Measurements from ENCODE around the gene EFR3B. TPM values are rescaled to one million over a fixed set of nuclear protein-coding genes. Genes with fewer than 3 reads are reported as not detected.

Gene EFR3B
- total RNA-seq, 2 donors from 2014 or later: 11.0 to 11.8 TPM

- Mint-ChIP-seq H3K27me3 (ENCODE audit: insufficient read depth) (no peaks in the 10 kb centered on the region), H3K9me3 (no peaks in the 10 kb centered on the region), H3K4me1 (peaks cover 12% of the 10 kb centered on the region), H3K36me3 (ENCODE audit: low read depth) (no peaks in the 10 kb centered on the region), H3K4me3 (no peak overlapping the region), H3K27ac (no peak overlapping the region)
- no peaks in the 10 kb centered on the region for H3K4me1 ChIP-seq (ENCODE audit: control insufficient read depth, insufficient read depth, low read length)
- H3K9me3 ChIP-seq (ENCODE audit: control insufficient read depth, low read length): no peaks in the 10 kb centered on the region
- H3K27ac ChIP-seq (ENCODE audit: low read depth, low read length): no peak overlapping the region
- DNase-seq: no peak
- WGBS, 2 experiments (ENCODE audit: insufficient coverage in 1 of 2, insufficient read length in 1 of 2): 80 to 97% methylated on average over 1 to 4 of the region's 5 CpGs
- no peak overlapping the region for H3K9ac ChIP-seq (ENCODE audit: extremely low read depth, low read length, poor library complexity, severe bottlenecking)
- no peaks in the 10 kb centered on the region for H3K27me3 ChIP-seq (ENCODE audit: control insufficient read depth, insufficient read depth, low read length, poor library complexity, severe bottlenecking)
- H3K4me3 ChIP-seq (ENCODE audit: low read length): no peak overlapping the region
- TF ChIP-seq, protein P1, sequence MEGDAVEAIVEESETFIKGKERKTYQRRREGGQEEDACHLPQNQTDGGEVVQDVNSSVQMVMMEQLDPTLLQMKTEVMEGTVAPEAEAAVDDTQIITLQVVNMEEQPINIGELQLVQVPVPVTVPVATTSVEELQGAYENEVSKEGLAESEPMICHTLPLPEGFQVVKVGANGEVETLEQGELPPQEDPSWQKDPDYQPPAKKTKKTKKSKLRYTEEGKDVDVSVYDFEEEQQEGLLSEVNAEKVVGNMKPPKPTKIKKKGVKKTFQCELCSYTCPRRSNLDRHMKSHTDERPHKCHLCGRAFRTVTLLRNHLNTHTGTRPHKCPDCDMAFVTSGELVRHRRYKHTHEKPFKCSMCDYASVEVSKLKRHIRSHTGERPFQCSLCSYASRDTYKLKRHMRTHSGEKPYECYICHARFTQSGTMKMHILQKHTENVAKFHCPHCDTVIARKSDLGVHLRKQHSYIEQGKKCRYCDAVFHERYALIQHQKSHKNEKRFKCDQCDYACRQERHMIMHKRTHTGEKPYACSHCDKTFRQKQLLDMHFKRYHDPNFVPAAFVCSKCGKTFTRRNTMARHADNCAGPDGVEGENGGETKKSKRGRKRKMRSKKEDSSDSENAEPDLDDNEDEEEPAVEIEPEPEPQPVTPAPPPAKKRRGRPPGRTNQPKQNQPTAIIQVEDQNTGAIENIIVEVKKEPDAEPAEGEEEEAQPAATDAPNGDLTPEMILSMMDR (conservative IDR thresholded peaks at IDR 0.05): no peak
- no peaks in the 10 kb centered on the region for H3K36me3 ChIP-seq (ENCODE audit: control insufficient read depth, insufficient read depth, low read length)
Observed at GRCh38 chr2:25073025-25073424, 31.1 kb downstream of the EFR3B start.

DNA sequence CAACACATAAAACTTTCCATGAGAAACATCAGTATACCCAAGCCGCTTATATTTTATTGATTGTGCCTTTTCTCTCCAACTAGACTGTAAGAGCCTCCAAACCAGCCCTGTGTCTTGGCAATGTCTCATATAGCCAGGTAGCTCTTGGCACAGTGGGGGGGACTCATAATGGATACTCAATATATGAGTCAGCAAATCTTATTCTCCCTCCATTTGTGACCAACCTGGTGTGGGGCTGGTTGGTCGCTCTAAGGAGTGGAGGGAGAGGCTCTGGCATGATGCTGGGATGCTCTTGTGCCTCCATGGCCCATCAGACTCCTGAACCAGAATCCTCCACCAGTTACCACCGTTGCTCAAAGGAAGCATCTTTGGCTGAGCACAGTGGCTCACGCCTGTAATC, 32.0 kb downstream of the EFR3B start:
- no peaks in the 10 kb centered on the region for H3K9me3 Mint-ChIP-seq
- no peak overlapping the region for H3K27ac Mint-ChIP-seq
- no peaks in the 10 kb centered on the region for H3K36me3 ChIP-seq (ENCODE audit: control insufficient read depth, insufficient read depth, low read length)
- no peak overlapping the region for H3K4me3 Mint-ChIP-seq
- WGBS, 2 experiments (ENCODE audit: insufficient coverage in 1 of 2, insufficient read length in 1 of 2): 96 to 100% methylated on average over 4 of the region's 4 CpGs
- no peaks in the 10 kb centered on the region for H3K9me3 ChIP-seq (ENCODE audit: control insufficient read depth, low read length)
- H3K27ac ChIP-seq (ENCODE audit: low read depth, low read length): no peak overlapping the region
- H3K27me3 ChIP-seq (ENCODE audit: control insufficient read depth, insufficient read depth, low read length, poor library complexity, severe bottlenecking): no peaks in the 10 kb centered on the region
- no peak overlapping the region for H3K4me3 ChIP-seq (ENCODE audit: low read length)
- no peaks in the 10 kb centered on the region for H3K36me3 Mint-ChIP-seq (ENCODE audit: low read depth)
- H3K4me1 Mint-ChIP-seq: peaks cover 18% of the 10 kb centered on the region
- H3K27me3 Mint-ChIP-seq (ENCODE audit: insufficient read depth): no peaks in the 10 kb centered on the region
- H3K9ac ChIP-seq (ENCODE audit: extremely low read depth, low read length, poor library complexity, severe bottlenecking): no peak overlapping the region
- H3K4me1 ChIP-seq (ENCODE audit: control insufficient read depth, insufficient read depth, low read length): no peaks in the 10 kb centered on the region
- TF ChIP-seq, protein P1 (conservative IDR thresholded peaks at IDR 0.05): no peak
- no peak for DNase-seq

DNA sequence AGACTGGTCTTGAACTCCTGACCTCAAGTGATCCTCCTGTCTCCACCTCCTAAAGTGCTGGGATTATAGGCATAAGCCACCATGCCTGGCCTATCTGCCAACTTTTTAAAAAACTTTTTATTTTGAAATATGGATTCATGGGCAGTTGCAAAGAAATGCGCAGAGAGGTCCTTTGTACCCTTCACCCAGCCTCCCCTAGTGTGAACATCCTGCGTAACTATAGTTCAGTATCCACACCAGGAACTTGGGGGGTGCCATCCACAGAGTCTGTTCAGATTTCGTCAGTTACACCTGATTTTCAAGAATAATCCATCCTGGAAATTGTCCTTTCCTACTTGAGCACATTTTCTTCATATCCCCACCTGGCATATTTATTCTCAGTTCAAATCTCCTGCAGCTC, 33.0 kb downstream of the EFR3B start:
- WGBS, 2 experiments (ENCODE audit: insufficient coverage in 1 of 2, insufficient read length in 1 of 2): 96 to 97% methylated on average over 3 of the region's 3 CpGs
- no peaks in the 10 kb centered on the region for H3K27me3 ChIP-seq (ENCODE audit: control insufficient read depth, insufficient read depth, low read length, poor library complexity, severe bottlenecking)
- no peak overlapping the region for H3K27ac ChIP-seq (ENCODE audit: low read depth, low read length)
- H3K4me1 Mint-ChIP-seq: peaks cover 18% of the 10 kb centered on the region
- H3K4me3 Mint-ChIP-seq: no peak overlapping the region
- no peak for DNase-seq
- H3K9ac ChIP-seq (ENCODE audit: extremely low read depth, low read length, poor library complexity, severe bottlenecking): no peak overlapping the region
- no peaks in the 10 kb centered on the region for H3K9me3 Mint-ChIP-seq
- H3K36me3 ChIP-seq (ENCODE audit: control insufficient read depth, insufficient read depth, low read length): no peaks in the 10 kb centered on the region
- no peaks in the 10 kb centered on the region for H3K36me3 Mint-ChIP-seq (ENCODE audit: low read depth)
- no peak overlapping the region for H3K4me3 ChIP-seq (ENCODE audit: low read length)
- H3K9me3 ChIP-seq (ENCODE audit: control insufficient read depth, low read length): no peaks in the 10 kb centered on the region
- H3K27me3 Mint-ChIP-seq (ENCODE audit: insufficient read depth): no peaks in the 10 kb centered on the region
- TF ChIP-seq, protein P1 (conservative IDR thresholded peaks at IDR 0.05): no peak
- no peak overlapping the region for H3K27ac Mint-ChIP-seq
- H3K4me1 ChIP-seq (ENCODE audit: control insufficient read depth, insufficient read depth, low read length): no peaks in the 10 kb centered on the region

Data from endodermal cell (in vitro differentiated cells).